ENCODE results near the gene DACH2.

DNA sequence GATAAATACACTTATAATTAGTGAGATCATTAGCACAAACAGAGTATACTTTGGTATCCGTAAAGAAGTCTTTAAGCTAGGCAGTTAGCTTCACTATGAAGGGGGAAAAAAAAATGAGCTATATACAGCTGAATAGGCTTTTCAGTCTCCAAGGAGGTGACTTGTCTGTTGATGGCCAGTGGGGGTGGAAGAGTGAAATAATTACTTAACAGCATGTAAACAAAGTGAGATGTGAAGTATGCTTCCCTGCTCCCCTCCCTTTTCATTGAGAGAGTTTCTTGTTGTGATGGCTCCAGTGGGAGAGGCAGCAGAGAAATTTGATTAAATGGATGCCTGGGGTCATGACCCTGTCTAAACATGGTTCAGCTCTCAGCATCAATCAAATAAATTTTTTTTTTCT lies 180.9 kb downstream of the DACH2 start:
- TF ChIP-seq, protein P1, sequence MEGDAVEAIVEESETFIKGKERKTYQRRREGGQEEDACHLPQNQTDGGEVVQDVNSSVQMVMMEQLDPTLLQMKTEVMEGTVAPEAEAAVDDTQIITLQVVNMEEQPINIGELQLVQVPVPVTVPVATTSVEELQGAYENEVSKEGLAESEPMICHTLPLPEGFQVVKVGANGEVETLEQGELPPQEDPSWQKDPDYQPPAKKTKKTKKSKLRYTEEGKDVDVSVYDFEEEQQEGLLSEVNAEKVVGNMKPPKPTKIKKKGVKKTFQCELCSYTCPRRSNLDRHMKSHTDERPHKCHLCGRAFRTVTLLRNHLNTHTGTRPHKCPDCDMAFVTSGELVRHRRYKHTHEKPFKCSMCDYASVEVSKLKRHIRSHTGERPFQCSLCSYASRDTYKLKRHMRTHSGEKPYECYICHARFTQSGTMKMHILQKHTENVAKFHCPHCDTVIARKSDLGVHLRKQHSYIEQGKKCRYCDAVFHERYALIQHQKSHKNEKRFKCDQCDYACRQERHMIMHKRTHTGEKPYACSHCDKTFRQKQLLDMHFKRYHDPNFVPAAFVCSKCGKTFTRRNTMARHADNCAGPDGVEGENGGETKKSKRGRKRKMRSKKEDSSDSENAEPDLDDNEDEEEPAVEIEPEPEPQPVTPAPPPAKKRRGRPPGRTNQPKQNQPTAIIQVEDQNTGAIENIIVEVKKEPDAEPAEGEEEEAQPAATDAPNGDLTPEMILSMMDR (IDR thresholded peaks at IDR 0.05), result no peak
- TF ChIP-seq EP300 (IDR thresholded peaks at IDR 0.05), result no peak

All from gastroesophageal sphincter (tissue), 3 donors.